HG02973 (cell line): ENCODE measurements around the gene CPPED1.
"Not testable (repeated sequence)": the region's sequence is repeated elsewhere in the genome, so short reads cannot be mapped to it uniquely, and the experiment has no call there.

Experiments used
- ATAC-seq: cut with Tn5 transposase; IDR thresholded peaks from one replicate; pipeline ENCODE4 v1.9.1; 2021; ENCODE audit warnings: moderate library complexity; ENCODE audit not compliant: unreplicated experiment

The CPPED1 gene

DNA sequence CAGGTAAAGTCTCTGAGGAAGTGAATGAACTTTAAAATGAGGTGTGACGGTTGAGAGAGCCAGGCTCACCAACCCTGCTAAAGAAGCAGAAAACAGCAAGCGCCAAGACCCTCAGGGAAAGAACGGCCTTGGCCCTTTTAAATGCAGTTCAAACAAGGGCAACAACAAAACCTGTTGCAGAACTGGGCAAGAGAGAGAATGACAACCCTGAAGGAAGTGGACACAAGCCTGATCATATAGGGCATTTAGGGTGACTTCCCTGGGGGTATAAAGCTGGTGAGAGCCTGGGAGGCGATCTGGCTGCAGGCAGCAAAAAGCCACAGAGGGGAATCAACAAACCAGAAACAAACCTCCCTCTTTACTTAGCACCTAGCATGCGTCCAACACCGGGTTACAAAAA is 1.0 kb downstream of the CPPED1 start:
- ATAC-seq = no peak

DNA sequence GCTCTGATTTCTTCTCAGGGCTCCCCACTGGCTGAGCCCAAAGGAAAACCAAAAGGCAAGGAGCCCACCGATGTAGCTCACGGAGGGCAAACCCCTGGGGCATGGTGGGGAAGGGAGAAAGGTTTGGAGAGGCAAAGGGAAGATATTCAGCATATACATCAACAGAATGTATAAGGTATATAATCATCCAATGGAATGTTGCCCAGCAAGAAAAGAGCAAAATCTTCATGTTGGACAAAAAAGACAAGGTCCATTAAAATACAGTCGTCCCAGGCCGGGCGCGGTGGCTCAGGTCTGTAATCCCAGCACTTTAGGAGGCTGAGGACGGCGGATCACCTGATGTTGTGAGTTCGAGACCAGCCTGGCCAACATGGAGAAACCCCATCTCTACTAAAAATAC is 1.6 kb downstream of the CPPED1 start:
- ATAC-seq = no peak

DNA sequence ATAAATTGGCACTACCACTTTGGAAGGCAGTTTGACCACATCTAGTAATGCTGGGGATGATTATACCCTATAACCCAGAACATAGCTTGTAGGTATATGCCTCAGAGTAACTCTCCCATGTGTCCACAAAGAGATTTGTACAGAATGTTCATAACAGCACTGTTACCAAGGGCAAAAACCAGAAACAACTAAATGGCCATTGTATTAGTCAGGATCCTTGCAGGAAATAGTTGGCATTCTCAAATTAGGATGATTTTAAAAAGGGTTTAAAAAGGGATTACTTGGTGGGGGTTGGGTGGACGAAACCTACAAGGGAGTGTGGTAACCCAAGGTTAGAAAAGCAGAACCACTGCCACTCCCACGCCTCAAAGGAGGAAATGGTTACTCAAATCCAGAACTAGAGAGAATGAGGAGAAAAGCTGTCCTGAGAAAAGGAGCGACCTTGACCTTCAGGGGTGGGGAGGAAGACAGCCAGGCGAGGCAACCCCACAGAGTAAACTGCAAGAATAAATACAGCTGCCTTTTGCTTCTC is 2.1 kb downstream of the CPPED1 start:
- ATAC-seq = no peak

- no peak for ATAC-seq
Measured at GRCh38 chr16:12800817-12801216, 2.9 kb downstream of the CPPED1 start.

DNA sequence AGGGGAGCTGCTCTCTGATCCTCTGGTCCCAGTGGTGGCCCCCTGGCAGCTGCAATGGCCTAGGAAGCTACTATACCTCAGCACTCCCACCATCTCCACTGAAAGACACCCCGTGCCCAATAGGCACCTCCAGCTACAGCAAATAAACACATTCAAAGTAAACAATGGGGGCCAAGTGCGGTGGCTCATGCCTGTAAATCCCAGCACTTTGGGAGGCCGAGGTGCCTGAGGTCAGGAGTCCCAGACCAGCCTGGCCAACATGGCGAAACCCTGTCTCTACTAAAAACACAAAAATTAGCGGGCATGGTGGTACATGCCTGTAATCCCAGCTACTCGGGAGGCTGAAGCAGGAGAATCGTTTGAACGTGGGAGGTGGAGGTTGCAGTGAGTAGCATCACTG is 3.7 kb downstream of the CPPED1 start:
- ATAC-seq = not testable (repeated sequence)

- no peak for ATAC-seq
Measured at GRCh38 chr16:12798846-12799245, 4.8 kb downstream of the CPPED1 start.

DNA sequence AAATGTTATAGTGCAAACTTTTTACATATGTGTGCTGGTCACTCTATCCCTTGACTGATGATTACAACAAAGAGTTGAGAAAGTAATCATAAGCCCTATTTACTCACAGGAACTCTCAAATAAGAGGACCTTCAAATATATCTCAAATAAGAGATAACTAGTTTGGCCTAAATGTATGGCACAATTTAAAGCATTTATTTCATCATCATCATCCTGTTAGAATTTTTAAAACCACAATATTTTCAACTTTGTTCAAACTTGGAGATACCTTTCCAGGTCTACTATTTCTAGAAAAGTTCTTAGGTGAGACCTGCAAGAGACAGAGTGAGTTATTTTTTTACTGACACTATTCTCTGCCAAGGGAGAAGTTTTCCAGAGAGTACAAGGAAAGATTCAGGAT is 5.5 kb downstream of the CPPED1 start:
- no peak for ATAC-seq

GRCh38 chr16:12796498-12796897 is 7.2 kb downstream of the CPPED1 start:
- ATAC-seq = no peak

DNA sequence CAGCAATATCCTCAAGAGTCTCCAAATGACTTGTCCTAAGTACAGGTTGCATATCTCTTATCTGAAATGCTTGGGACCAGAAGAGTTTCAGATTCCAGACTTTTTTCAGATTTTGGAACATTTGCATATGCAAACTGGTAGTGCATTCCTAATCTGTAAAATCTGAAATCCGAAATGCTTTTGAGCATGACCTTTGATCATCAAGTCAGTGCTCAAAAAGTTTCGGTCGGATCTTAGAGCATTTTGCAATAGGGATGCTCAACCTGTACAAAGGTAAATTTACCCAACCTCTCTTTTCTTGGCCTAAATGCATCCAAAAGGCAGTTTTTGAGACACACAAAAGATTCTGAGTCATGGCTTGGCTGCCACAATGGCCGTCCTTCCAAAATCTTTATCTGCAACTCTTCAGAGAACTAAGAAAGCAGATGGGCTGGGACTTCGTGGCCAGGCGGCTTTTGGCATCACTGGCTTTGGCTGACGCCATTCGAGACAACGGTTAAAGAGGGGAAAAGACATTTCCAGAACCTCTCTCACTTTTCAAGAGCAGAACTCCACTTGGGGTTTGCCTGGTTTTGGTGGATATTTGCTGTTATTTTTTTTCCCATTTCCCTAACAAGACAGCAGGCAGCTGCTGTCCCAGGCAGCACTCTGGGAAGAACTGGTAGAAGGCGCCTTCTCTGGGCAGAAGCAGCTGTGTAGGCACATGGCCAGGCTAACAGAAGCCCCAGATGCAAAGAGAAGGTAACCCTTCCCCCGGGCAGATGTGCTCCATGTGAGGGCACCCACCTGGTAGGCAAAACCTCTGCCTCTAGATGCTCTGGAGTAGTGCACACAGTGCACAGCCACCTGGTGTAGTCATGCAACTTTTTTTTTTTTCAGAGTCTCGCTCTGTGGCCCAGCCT is 8.9 kb downstream of the CPPED1 start:
- ATAC-seq = no peak

GRCh38 chr16:12793865-12794240 is 9.8 kb downstream of the CPPED1 start:
- no peak for ATAC-seq

DNA sequence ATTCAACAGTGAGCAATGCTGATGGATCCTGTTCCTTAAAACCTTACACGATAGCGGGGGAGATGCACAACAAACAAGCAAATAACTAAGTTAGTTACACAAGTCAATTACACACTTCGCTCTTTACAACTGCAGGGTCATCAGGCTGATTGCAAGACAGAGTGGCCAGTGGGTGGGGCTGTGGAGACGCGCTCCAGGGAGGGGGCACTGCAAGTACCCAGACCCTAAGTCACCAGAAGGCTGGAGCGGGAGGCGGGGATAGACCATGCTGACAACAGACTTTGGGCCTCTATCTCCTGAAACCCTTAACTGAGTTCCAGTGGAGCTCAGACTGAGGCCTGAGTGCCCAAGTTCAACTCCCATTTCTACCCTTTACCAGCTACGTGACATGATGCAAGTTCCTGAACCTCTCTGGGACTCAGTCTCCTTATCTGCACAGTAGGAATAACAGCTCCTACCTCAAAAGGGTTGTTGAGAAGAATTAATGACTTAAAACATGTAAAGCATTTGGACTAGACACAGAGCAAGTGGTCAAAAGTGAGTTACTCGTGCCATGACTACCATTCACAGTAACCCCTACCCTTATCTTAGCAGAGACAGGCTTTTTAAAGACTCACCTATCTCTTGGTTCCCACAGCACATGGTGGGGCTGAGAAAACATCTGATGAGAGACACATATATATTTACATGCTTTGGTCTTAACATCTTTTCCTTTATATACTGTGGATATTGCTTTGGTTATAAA is 10.4 kb downstream of the CPPED1 start:
- no peak for ATAC-seq

GRCh38 chr16:12792528-12792927 is 11.2 kb downstream of the CPPED1 start:
- not testable (repeated sequence) for ATAC-seq

GRCh38 chr16:12791340-12791739 is 12.3 kb downstream of the CPPED1 start:
- ATAC-seq = no peak

GRCh38 chr16:12788758-12789157 is 14.9 kb downstream of the CPPED1 start:
- no peak for ATAC-seq

- ATAC-seq = no peak
Measured at GRCh38 chr16:12786081-12786480, 17.6 kb downstream of the CPPED1 start.

GRCh38 chr16:12784076-12784475 is 19.6 kb downstream of the CPPED1 start:
- ATAC-seq = no peak

DNA sequence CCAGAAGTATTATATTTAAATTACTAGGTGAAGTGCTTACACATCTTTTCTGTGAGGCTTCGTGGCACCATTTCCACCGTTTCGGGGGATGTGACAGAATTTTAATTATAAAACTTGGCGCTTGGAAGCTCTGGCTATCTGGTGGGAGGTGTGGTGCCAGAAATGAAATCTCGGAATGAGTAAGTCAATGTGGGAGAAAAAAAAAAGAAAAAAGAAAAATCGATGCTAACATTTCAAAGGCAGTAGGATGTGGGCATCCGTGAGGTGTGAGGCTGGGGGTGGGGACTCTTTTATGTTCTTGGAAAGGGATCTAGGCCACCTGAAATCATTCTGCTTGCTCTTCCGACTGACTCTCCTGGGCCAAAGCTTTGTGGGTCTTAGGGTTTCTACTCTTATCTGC is 21.9 kb downstream of the CPPED1 start:
- no peak for ATAC-seq

DNA sequence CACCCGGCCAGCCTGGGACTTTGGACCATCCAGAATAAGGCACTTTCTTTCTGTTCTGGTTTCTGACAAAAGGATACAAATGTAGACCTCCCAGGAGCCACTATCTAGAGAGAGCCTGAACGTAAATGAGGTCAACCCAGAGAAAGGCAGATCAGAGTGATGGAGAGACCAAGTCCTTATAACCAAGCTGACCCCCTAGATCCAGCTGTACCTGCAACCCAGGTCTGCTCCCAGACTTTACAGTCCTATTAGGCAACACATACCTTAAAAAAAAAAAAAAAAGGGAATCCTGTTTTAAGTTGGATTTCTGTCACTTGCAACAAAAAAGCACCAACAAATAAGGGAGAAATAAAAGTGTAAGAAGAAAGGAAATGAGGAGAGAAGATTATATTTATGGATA is 23.2 kb downstream of the CPPED1 start:
- ATAC-seq = no peak

GRCh38 chr16:12778726-12779125 is 25.0 kb downstream of the CPPED1 start:
- ATAC-seq = no peak

- ATAC-seq = no peak
Measured at GRCh38 chr16:12775656-12776236, 27.9 kb downstream of the CPPED1 start.

DNA sequence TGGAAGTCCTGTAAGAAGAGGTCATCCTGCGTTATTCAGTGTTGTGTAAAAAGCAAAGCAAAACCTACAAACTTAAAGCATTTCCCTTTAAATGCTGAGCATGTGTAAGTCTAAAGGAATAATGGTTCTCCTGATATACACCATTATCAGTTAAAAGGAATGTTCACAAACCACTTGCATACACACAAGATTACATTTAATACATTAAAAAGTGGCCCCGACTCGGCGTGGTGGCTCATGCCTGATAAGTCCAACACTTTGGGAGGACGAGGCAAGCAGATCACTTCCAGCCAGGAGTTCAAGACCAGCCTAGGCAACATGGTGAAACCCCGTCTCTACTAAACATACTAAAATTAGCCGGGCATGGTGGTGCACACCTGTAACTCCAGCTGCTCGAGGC is 30.5 kb downstream of the CPPED1 start:
- ATAC-seq = no peak
